Uterus (tissue), 2 donors: ENCODE results near the gene DNASE1L3.
"Not testable (repeated sequence)": the region's sequence is repeated elsewhere in the genome, so short reads cannot be mapped to it uniquely, and the experiment has no call there.

ENCODE experiments used
- CTCF ChIP-seq, 4 experiments: fragments of 200-600 bp in 2 of 4; fragments of 450-650 bp in 2 of 4; sonication (generic) in 2 of 4; IDR thresholded peaks; one replicate each; pipeline ENCODE4 v1.5.1; 2016 to 2019; ENCODE audit warnings: antibody characterized with exemption in 4 of 4, mild to moderate bottlenecking in 2 of 4, moderate library complexity in 1 of 4
- POLR2A ChIP-seq, 2 donors: fragments of 450-650 bp; IDR thresholded peaks; one replicate each; pipeline ENCODE4 v1.6.1; 2016; ENCODE audit warnings: antibody characterized with exemption in 2 of 2, mild to moderate bottlenecking in 1 of 2, moderate library complexity in 1 of 2

- not testable (repeated sequence) for TF ChIP-seq CTCF, POLR2A (IDR thresholded peaks at IDR 0.05)
Measured at GRCh38 chr3:58227933-58228332, 17.2 kb upstream of the DNASE1L3 start.
